Measurements from ENCODE around the gene MYB. TPM values are rescaled to one million over a fixed set of nuclear protein-coding genes. Genes with fewer than 3 reads are reported as not detected.

Gene MYB
- total and polyA plus RNA-seq, 2 of the 4 experiments (the other 2 are of a cell fraction) = 0.44 to 0.90 TPM

DNA sequence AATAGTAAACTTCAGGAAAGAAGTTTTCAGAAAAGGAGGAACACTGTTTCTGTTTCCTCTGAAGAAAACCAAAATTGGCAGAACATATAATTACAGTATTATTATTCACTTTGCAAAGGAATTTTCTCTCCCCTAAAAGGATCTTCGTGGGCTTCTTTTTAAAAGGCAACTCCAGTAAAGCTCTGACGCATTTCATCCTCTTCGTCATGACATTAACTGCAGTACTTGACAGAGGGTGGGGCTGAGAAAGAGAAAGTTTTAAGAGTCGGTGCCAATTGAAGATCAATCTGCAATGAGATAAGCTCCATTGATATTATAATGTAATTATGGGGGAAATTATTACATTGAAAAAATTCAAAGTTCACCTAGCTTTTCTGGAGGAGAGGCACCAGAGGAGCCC lies 75.8 kb downstream of the MYB start:
- ChIA-PET POLR2A (ENCODE audit: unreplicated experiment) (no interaction called here), CTCF (interaction anchor here (0.6 kb wide), 1 partner anchor 8 kb away, joined by 3 read pairs; no protein-coding TSS in a partner anchor)
- Histone ChIP-seq H2BK5ac (ENCODE audit: low read depth, low read length, poor library complexity, severe bottlenecking) (no peak overlapping the region), H2AFZ (replicated peaks; ENCODE audit: low read length, poor library complexity) (no peak overlapping the region), H3K4ac (ENCODE audit: low read depth, low read length) (no peak overlapping the region), H4K91ac (ENCODE audit: insufficient read depth, low read depth, low read length) (no peak overlapping the region), H2BK20ac (ENCODE audit: low read depth, low read length) (no peak overlapping the region), H3K4me3 (ENCODE audit: insufficient read depth, low read depth, low read length) (no peak overlapping the region), H3K79me1 (ENCODE audit: low read depth in 1 of 2, low read length in 2 of 2) (no peaks in the 10 kb centered on the region), H3K23ac (ENCODE audit: low read depth, low read length) (no peak overlapping the region), H3K9ac (ENCODE audit: low read depth, low read length) (no peak overlapping the region), H2AK9ac (replicated peaks; ENCODE audit: low read depth, low read length, poor library complexity) (no peak overlapping the region), H3K27me3 (ENCODE audit: control insufficient read depth, insufficient read depth, low read length) (peaks cover 12% of the 10 kb centered on the region), H3K4me2 (ENCODE audit: low read depth, low read length) (no peak overlapping the region), H2BK15ac (ENCODE audit: low read depth, low read length) (no peak overlapping the region), H3K18ac (ENCODE audit: low read depth, low read length) (no peak overlapping the region), H3K14ac (replicated peaks; ENCODE audit: low read depth, low read length) (no peak overlapping the region), H2BK120ac (ENCODE audit: low read depth, low read length) (no peak overlapping the region), H2AK5ac (ENCODE audit: low read depth, low read length) (no peak overlapping the region), H4K8ac (ENCODE audit: low read depth in 2 of 2, low read length in 2 of 2) (no peak overlapping the region), H4K20me1 (ENCODE audit: insufficient read depth, low read length) (no peaks in the 10 kb centered on the region), H3K4me1 (ENCODE audit: control insufficient read depth, insufficient read depth, low read length) (no peaks in the 10 kb centered on the region), H4K5ac (ENCODE audit: low read depth, low read length) (no peak overlapping the region), H3K36me3 (ENCODE audit: control insufficient read depth, insufficient read depth, low read length) (no peaks in the 10 kb centered on the region), H3K56ac (ENCODE audit: extremely low read depth, insufficient read depth, low read length) (no peak overlapping the region), H3K27ac (ENCODE audit: insufficient read depth, low read length) (no peak overlapping the region), H3K9me1 (ENCODE audit: insufficient read depth, low read length) (no peaks in the 10 kb centered on the region), H3K9me3 (ENCODE audit: control insufficient read depth, insufficient read depth, low read length) (no peaks in the 10 kb centered on the region)
- no peak for ATAC-seq (ENCODE audit: low read depth)
- WGBS, 2 experiments (ENCODE audit: extremely low coverage in 2 of 2, insufficient read length in 1 of 2) = no CpG with 5 or more reads among the region's 4 CpGs
- no peak for TF ChIP-seq BHLHE40 (IDR thresholded peaks at IDR 0.05; ENCODE audit: low read depth, low read length)
- no peak for TF ChIP-seq RFX5 (IDR thresholded peaks at IDR 0.05; ENCODE audit: low read depth, low read length)
- no peak for TF ChIP-seq NFE2L2 (IDR thresholded peaks at IDR 0.05; ENCODE audit: low read depth, low read length)
- no peak for TF ChIP-seq FOS (IDR thresholded peaks at IDR 0.05; ENCODE audit: low read depth, low read length)
- TF ChIP-seq, protein P1, sequence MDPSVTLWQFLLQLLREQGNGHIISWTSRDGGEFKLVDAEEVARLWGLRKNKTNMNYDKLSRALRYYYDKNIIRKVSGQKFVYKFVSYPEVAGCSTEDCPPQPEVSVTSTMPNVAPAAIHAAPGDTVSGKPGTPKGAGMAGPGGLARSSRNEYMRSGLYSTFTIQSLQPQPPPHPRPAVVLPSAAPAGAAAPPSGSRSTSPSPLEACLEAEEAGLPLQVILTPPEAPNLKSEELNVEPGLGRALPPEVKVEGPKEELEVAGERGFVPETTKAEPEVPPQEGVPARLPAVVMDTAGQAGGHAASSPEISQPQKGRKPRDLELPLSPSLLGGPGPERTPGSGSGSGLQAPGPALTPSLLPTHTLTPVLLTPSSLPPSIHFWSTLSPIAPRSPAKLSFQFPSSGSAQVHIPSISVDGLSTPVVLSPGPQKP (IDR thresholded peaks at IDR 0.05; ENCODE audit: borderline replicate concordance, low read depth, low read length) = no peak
- no peak for TF ChIP-seq RCOR1 (IDR thresholded peaks at IDR 0.05; ENCODE audit: insufficient replicate concordance, low read length)
- TF ChIP-seq, protein P2, sequence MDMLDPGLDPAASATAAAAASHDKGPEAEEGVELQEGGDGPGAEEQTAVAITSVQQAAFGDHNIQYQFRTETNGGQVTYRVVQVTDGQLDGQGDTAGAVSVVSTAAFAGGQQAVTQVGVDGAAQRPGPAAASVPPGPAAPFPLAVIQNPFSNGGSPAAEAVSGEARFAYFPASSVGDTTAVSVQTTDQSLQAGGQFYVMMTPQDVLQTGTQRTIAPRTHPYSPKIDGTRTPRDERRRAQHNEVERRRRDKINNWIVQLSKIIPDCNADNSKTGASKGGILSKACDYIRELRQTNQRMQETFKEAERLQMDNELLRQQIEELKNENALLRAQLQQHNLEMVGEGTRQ (IDR thresholded peaks at IDR 0.05; ENCODE audit: low read depth, low read length) = no peak
- TF ChIP-seq MAZ (IDR thresholded peaks at IDR 0.05; ENCODE audit: borderline replicate concordance, low read depth, low read length) = no peak
- TF ChIP-seq CHD1 (IDR thresholded peaks at IDR 0.05; ENCODE audit: low read depth, low read length) = no peak
- no peak for TF ChIP-seq MAFK (IDR thresholded peaks at IDR 0.05; ENCODE audit: low read depth, low read length)
- TF ChIP-seq CEBPB (IDR thresholded peaks at IDR 0.05; ENCODE audit: low read depth, low read length) = no peak
- TF ChIP-seq, protein P3, sequence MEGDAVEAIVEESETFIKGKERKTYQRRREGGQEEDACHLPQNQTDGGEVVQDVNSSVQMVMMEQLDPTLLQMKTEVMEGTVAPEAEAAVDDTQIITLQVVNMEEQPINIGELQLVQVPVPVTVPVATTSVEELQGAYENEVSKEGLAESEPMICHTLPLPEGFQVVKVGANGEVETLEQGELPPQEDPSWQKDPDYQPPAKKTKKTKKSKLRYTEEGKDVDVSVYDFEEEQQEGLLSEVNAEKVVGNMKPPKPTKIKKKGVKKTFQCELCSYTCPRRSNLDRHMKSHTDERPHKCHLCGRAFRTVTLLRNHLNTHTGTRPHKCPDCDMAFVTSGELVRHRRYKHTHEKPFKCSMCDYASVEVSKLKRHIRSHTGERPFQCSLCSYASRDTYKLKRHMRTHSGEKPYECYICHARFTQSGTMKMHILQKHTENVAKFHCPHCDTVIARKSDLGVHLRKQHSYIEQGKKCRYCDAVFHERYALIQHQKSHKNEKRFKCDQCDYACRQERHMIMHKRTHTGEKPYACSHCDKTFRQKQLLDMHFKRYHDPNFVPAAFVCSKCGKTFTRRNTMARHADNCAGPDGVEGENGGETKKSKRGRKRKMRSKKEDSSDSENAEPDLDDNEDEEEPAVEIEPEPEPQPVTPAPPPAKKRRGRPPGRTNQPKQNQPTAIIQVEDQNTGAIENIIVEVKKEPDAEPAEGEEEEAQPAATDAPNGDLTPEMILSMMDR (conservative IDR thresholded peaks at IDR 0.05; ENCODE audit: low read depth, low read length) = no peak
- TF ChIP-seq SMC3 (IDR thresholded peaks at IDR 0.05; ENCODE audit: low read depth, low read length) = no peak
- TF ChIP-seq POLR2A (IDR thresholded peaks at IDR 0.05; ENCODE audit: low read depth, low read length) = no peak
- TF ChIP-seq MXI1 (IDR thresholded peaks at IDR 0.05; ENCODE audit: borderline replicate concordance, low read depth, low read length) = no peak
- TF ChIP-seq RAD21 (IDR thresholded peaks at IDR 0.05; ENCODE audit: low read length) = no peak
- dilution Hi-C loops (cut with HindIII; ENCODE audit: low sequenced_read_pairs, unreplicated experiment) = no loop called here
- no peak for DNase-seq
- in situ Hi-C loops (cut with MboI; ENCODE audit: low sequenced_read_pairs) = no loop called here
- BruUV-seq (replicated peaks) = no TSS peak
- intact Hi-C loops (cut with micrococcal nuclease) = no loop called here

All from IMR-90 (cell line).